Osteocyte (in vitro differentiated cells): ENCODE results near the gene SLC28A1. TPM values are rescaled to one million over a fixed set of nuclear protein-coding genes. Genes with fewer than 3 reads are reported as not detected.

Experiments used
- DNase-seq: peaks from one replicate; pipeline ENCODE4 v3.0.0; 2021; ENCODE audit warnings: mixed read lengths; ENCODE audit not compliant: unreplicated experiment; ENCODE audit errors: extremely low spot score
- H3K27ac Mint-ChIP-seq: one replicate; pipeline ENCODE4 v1.8.0; 2021; ENCODE audit warnings: mild to moderate bottlenecking, mixed read lengths; ENCODE audit not compliant: unreplicated experiment
- H3K27me3 Mint-ChIP-seq: one replicate; pipeline ENCODE4 v1.8.0; 2021; ENCODE audit warnings: mixed read lengths; ENCODE audit not compliant: unreplicated experiment
- H3K36me3 Mint-ChIP-seq: one replicate; pipeline ENCODE4 v1.8.0; 2021; ENCODE audit warnings: mixed read lengths; ENCODE audit not compliant: unreplicated experiment
- H3K4me1 Mint-ChIP-seq: one replicate; pipeline ENCODE4 v1.8.0; 2021; ENCODE audit warnings: mixed read lengths; ENCODE audit not compliant: unreplicated experiment
- H3K4me3 Mint-ChIP-seq: one replicate; pipeline ENCODE4 v1.8.0; 2021; ENCODE audit warnings: mild to moderate bottlenecking, moderate library complexity, mixed read lengths; ENCODE audit not compliant: unreplicated experiment
- H3K9me3 Mint-ChIP-seq: one replicate; pipeline ENCODE4 v1.8.0; 2021; ENCODE audit warnings: mixed read lengths; ENCODE audit not compliant: unreplicated experiment
- total RNA-seq: library from RNA; stranded (reverse); gene quantifications from 2 replicates; pipeline ENCODE4 v1.2.1, GENCODE V29; 2021
- TF ChIP-seq, protein P1 (sequence below): fragments of 200-600 bp; sonication (generic); IDR thresholded peaks from 2 replicates; pipeline ENCODE4 v1.5.0; 2021; ENCODE audit warnings: antibody characterized with exemption, mild to moderate bottlenecking, moderate library complexity

SLC28A1 gene
- total RNA-seq, 1 donor from 2014 or later: not detected

DNA sequence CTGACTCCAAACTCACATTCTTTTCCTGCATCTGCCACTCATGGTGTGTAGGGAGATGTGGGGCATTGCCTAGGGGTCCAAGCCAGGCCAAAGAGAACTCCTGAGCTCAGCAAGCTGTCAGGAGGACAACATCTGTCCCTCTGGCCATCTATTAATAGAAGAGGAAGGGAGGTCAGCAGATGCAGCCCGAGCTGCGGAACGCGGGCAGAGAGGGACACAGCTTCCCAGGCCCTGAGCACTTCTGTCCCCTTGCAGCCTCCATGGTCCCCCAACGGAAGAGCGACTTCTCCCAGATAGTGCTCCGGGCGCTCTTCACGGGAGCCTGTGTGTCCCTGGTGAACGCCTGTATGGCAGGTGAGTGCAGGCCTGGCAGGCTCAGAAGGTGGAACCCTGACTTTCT lies 59.8 kb downstream of the SLC28A1 start:
- Mint-ChIP-seq H3K36me3 (no peaks in the 10 kb centered on the region), H3K4me1 (peaks cover 8% of the 10 kb centered on the region), H3K4me3 (no peak overlapping the region), H3K9me3 (no peaks in the 10 kb centered on the region), H3K27me3 (peaks cover 3% of the 10 kb centered on the region), H3K27ac (no peak overlapping the region)
- no peak for DNase-seq
- TF ChIP-seq, protein P1, sequence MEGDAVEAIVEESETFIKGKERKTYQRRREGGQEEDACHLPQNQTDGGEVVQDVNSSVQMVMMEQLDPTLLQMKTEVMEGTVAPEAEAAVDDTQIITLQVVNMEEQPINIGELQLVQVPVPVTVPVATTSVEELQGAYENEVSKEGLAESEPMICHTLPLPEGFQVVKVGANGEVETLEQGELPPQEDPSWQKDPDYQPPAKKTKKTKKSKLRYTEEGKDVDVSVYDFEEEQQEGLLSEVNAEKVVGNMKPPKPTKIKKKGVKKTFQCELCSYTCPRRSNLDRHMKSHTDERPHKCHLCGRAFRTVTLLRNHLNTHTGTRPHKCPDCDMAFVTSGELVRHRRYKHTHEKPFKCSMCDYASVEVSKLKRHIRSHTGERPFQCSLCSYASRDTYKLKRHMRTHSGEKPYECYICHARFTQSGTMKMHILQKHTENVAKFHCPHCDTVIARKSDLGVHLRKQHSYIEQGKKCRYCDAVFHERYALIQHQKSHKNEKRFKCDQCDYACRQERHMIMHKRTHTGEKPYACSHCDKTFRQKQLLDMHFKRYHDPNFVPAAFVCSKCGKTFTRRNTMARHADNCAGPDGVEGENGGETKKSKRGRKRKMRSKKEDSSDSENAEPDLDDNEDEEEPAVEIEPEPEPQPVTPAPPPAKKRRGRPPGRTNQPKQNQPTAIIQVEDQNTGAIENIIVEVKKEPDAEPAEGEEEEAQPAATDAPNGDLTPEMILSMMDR: no peak

GRCh38 chr15:84944861-84945260 lies 60.4 kb downstream of the SLC28A1 start:
- Mint-ChIP-seq H3K27me3 (peaks cover 3% of the 10 kb centered on the region), H3K36me3 (no peaks in the 10 kb centered on the region), H3K4me3 (no peak overlapping the region), H3K9me3 (no peaks in the 10 kb centered on the region), H3K27ac (no peak overlapping the region), H3K4me1 (peaks cover 8% of the 10 kb centered on the region)
- DNase-seq: no peak
- TF ChIP-seq, protein P1: no peak

GRCh38 chr15:84946772-84947489 lies 62.5 kb downstream of the SLC28A1 start:
- no peak overlapping the region for H3K27ac Mint-ChIP-seq
- no peaks in the 10 kb centered on the region for H3K27me3 Mint-ChIP-seq
- no peaks in the 10 kb centered on the region for H3K9me3 Mint-ChIP-seq
- H3K4me3 Mint-ChIP-seq: no peak overlapping the region
- TF ChIP-seq, protein P1: no peak
- H3K4me1 Mint-ChIP-seq: peaks cover 8% of the 10 kb centered on the region
- no peaks in the 10 kb centered on the region for H3K36me3 Mint-ChIP-seq
- DNase-seq: no peak

- DNase-seq: no peak
- Mint-ChIP-seq H3K27me3 (no peaks in the 10 kb centered on the region), H3K4me1 (peaks cover 8% of the 10 kb centered on the region), H3K9me3 (no peaks in the 10 kb centered on the region), H3K36me3 (no peaks in the 10 kb centered on the region), H3K27ac (no peak overlapping the region), H3K4me3 (no peak overlapping the region)
- TF ChIP-seq, protein P1: no peak
Measured at GRCh38 chr15:84947947-84948830, 63.7 kb downstream of the SLC28A1 start.

GRCh38 chr15:84949043-84949442 lies 64.6 kb downstream of the SLC28A1 start:
- Mint-ChIP-seq H3K4me3 (no peak overlapping the region), H3K36me3 (no peaks in the 10 kb centered on the region), H3K27ac (no peak overlapping the region), H3K9me3 (no peaks in the 10 kb centered on the region), H3K27me3 (no peaks in the 10 kb centered on the region), H3K4me1 (peaks cover 13% of the 10 kb centered on the region)
- DNase-seq: no peak
- TF ChIP-seq, protein P1: no peak
